GM21576 (cell line): ENCODE measurements around the gene NPM3.
"Not testable (repeated sequence)": the region's sequence is repeated elsewhere in the genome, so short reads cannot be mapped to it uniquely, and the experiment has no call there.

Source experiments
- ATAC-seq: cut with Tn5 transposase; IDR thresholded peaks from one replicate; pipeline ENCODE4 v1.9.1; 2021; ENCODE audit warnings: mild to moderate bottlenecking, moderate library complexity; ENCODE audit not compliant: unreplicated experiment

Gene NPM3

DNA sequence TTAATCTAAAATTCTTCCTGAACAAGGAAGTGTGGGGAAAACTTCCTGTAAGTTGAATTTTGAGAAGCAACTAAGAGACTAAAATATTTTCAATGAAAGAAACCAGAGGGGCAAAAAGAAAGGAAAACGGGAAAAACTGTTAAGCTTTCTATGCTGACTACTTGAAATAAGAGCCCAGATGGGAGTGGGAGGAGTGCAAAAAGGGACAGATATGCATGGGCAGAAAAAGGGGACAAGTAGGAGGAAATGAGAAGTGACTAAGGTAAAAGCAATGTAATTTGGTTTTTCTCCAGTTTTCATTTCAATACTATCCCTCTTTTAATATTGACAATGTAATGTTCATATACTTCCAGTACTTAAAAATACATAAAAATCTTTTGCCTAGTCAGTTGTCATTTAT is 23.9 kb upstream of the NPM3 start:
- no peak for ATAC-seq

DNA sequence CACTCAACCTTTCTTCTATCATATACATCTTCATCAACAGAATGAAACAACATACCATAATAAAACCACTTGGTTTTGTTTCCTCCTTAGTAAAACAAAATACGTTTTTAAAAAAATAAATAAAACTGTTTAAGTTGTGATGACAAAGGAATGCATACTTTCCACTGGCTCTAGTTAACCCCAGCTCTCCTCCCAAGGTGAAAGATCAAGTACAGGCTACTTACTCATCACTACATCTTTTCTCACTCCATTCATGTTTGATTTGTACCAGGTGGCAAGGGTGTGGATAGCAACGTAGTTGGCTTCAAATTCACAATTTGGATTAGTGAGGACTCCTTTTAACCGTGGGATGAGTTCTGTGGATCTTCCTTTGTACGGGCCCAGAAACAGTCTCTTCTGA is 20.3 kb upstream of the NPM3 start:
- ATAC-seq = no peak

DNA sequence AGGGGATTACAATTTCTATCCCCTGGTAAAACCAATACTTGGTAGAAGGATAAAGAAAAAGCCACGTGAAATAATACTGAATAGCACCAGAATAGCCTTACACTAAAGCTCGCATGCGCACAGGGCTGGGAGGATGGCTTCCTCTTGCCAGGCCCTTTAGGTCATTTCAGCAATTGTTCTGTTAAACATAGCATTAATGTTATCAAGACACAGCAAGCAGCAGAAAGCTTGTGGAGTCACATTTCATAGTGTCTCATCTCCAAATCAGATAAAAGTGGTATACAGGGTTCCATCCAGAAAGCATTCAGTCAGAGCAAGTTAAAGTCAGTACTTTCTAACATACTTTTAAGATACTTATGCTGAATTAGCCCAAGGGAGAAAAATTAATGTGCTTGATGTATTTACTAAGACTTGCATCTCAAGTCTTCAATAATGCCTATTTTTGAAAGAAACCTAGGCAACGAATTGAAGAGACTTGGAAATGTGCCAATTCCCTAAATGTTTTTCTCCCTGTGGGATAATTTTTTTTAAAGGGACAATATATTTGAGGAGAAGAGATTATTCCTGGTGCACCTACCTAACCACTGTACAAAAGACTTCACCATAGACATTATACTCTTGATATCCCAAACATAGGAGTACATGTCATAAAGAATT is 14.3 kb upstream of the NPM3 start:
- no peak for ATAC-seq

DNA sequence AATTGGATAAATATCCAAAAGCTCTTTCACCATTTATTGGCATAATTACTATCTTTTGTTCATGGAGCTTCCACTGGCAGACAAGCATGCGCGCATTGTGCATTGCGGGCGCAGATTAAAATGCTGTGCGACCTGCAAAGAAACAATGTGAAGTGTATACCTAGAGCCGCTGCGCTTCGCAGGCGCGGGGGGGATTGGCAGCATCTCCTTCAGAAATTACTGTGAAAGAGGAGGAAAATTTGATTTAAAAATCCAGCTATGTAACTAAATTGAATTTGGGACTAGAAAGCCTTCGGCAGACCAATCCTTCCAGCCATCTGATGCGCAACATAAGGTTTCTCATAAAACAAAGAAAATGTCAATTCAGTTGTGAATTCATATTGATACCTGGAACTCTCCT is 10.3 kb upstream of the NPM3 start:
- ATAC-seq = no peak

DNA sequence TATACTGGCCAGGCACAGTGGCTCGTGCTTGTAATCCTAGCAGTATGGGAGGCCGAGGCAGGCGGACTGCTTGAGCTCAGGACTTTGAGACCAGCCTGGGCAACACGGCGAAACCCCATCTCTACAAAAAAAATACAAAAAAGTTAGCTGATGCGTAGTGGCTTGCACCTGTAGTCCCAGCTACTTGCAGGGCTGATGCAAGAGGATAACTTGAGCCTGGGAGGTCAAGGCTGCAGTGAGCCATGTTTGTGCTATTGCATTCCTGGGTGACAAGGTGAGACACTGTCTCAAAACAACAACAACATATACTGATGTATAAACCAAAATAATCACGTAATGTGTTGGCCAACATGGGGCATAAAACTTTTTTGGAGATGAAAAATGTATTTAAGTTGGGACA is 6.4 kb upstream of the NPM3 start:
- ATAC-seq = no peak

DNA sequence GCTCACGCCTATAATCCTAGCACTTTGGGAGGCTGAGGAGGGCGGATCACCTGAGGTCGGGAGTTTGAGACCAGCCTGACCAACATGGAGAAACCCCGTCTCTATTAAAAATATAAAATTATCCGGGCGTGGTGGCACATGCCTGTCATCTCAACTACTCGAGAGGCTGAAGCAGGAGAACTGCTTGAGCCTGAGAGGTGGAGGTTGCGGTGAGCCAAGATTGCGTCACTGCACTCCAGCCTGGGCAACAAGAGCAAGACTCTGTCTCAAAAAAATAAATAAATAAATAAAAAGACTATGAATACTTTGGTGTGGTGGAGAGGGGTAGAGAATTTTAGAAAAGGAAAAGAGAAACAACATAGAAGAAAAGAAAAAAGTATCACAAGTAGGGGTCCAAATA is 6.0 kb upstream of the NPM3 start:
- not testable (repeated sequence) for ATAC-seq

- ATAC-seq = no peak
Observed at GRCh38 chr10:101785801-101786200, 2.6 kb upstream of the NPM3 start.

- ATAC-seq = no peak
Observed at GRCh38 chr10:101784558-101784957, 1.3 kb upstream of the NPM3 start.

GRCh38 chr10:101783736-101784118 is 481 bp upstream of the NPM3 start:
- no peak for ATAC-seq

- ATAC-seq = no peak
Observed at GRCh38 chr10:101781984-101782810, 1.0 kb downstream of the NPM3 start.

DNA sequence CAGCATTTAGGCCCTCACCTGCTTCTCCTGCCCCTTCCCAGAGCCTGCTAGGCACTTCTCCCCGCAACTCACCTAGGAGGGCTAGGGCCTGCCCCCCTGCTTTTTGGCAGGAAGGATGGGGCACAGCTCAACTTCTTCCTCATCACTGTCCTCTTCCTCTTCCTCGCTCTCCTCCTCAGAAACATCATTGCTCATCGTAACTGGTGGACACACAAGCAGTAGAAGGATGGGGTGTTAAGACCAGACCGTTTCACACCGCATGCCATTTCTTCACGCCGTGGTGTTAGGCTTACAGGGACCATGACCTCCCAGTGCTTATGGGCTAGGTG is 1.6 kb downstream of the NPM3 start:
- ATAC-seq = no peak

GRCh38 chr10:101780818-101781654 is 2.2 kb downstream of the NPM3 start:
- ATAC-seq = no peak

DNA sequence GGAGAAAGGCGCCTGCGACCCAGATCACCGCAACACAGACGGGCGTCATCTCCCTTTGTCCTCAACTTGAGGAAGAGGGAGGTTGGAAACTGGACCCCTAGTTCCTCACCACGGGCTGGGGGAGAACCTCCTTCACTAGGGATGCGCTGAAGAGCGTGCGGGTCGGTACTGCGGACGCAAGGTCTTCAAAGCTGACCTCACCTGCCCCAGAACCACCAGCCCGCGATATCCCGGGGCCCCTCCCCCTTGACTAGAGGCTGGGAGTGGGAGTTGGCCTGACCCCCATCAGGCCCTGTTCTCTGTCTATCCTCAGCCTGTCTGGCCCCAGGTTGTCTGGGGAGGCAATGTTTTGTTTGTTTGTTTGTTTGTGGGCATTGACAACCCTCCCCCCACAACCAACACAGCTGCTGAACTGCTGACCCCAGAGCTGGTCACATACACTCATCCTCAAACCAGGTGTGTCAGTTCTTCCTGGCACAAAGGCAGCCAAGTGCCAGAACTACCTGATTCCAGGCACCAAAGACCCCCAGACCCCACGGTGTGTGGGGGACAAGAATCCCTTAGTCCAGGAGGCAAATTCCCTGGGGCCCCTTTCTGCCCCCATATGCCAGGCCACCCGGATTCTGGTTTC is 2.9 kb downstream of the NPM3 start:
- ATAC-seq = no peak

DNA sequence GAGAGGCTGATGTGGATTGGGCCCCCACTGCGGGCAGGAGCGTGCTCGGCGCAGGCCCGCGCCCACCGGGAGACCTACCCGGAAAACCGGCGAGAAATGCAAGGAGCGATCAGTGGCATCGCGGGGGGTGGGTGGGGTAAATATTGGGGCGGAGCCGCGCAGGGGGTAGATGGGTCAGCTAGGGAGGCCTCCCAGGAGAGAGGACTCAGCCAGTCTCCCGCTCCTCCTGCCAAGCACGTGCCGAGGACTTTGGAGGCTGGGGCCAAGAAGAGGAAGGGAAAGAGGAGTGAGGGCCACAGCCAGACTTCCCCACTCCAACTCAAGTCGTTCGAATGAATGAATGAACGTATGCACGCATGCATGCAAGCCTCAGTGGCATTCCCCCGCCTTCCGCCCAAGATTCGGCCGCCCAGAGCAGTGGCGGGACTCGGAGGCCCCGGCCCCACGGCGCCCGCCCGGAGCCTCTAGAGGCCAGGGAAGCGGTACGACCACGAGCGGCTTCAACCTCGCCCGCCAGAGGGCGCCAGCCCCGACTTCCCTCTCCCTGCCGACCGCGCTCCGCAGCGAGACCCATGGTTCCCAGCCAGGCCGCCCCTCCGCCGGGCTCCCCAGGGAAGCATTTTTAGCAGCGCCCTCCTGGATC is 3.6 kb downstream of the NPM3 start:
- ATAC-seq = no peak

GRCh38 chr10:101778781-101779543 is 4.3 kb downstream of the NPM3 start:
- ATAC-seq = no peak

DNA sequence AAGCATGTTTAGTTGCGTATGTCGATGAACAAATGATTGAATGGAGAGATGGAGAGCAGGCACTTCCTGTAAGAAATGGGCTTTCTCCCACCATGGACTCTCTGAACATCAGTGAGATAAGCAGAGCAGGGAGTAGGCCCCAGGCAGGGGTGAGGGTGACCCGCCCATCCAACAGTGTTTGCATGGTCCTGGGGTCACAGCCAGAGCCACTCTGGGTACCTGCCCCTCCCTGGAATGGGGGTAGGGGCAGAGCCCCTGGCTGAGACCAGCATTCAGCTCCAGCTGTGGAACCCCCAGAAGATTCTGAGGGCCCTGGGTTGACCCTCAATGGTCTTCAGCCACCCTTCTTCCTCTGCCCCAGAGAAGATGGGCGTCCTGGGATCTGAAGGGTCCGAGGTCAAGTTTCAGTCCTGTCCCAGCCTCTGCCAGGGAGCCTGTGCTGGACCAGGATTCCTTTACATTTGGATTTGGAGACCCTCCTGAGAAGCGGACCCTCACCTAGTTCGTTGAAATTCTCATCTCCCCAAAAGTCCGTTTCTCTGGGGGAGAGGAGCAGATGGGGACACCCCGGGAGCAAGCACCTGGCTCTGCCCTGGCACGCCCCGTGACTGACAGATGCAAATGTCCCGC is 5.0 kb downstream of the NPM3 start:
- ATAC-seq = no peak

DNA sequence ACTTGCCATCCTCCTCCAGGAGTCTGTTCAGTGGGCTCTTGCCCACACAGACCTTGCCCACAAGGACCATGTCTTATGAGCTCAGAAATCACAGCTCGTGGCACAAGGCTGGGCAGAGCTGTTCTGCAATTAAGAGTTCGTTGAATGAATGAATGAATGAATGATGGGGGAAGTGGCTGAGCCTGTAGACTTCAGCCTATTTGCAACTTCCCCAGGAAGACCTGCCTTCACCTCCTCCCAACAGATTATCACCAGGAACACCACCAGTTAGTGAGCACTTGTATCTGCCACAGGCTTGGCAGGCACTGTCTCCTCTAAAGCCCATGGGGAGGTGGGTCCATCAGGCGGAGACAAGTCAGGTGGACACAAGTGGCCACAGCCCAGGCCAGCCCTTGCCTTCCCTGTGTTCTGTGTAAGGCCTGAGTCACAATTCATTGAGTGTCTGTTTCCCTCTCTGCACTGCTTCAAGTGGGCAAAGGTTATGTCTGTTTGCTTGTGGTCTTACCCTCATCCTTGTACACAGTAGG is 5.6 kb downstream of the NPM3 start:
- ATAC-seq = no peak

DNA sequence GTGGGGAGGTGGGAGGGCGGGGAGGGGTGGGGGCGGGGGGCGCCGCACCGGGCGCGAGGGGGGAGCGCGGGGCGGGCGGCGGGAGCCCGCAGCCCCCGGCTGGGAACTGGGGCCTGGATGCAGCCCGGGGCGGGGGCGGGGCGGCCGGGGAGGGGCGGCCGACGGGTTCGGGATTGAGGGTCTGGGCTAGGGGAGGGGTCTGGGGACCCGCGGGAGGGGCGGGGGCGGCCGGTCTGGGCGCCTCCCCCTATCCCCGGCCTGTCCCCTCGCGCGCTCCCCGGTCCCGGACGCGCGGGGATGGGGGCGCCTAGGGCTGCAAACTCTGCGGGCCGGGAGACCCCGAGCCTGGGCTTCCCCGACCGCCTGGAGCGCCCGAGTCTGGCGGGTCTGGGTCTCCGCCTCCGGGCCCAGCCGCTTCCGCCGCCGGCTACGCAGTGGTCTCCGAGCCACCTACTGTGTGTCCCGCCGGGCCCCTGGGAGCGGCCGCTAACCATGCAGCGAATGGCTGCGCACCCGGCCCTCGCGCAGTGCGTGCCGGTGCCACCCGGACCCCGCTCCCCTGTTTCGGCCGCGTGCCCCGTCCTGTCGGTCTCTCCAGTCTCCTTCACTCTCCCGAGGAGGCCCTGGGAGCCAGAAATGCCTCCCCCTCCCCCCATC is 7.0 kb downstream of the NPM3 start:
- no peak for ATAC-seq
